Trophoblast cell (in vitro differentiated cells and primary cell): Measurements from ENCODE around the gene BMP10. TPM values are rescaled to one million over a fixed set of nuclear protein-coding genes. Genes with fewer than 3 reads are reported as not detected.

Experiments used
- DNase-seq, 2 donors: peaks; one replicate each; pipeline ENCODE4 v3.0.0-alpha.2; 2016
- H2AFZ ChIP-seq: 2 replicates; pipeline ENCODE4 v1.6.1; 2013; ENCODE audit warnings: low read length, moderate library complexity, mild to moderate bottlenecking; ENCODE audit not compliant: insufficient read depth, poor library complexity
- H2AK5ac ChIP-seq: 2 replicates; pipeline ENCODE4 v1.6.1; 2013; ENCODE audit warnings: mild to moderate bottlenecking, low read length
- H2BK120ac ChIP-seq: 2 replicates; pipeline ENCODE4 v1.6.1; 2013; ENCODE audit warnings: low read length, mild to moderate bottlenecking, moderate library complexity; ENCODE audit not compliant: insufficient read depth, poor library complexity
- H2BK12ac ChIP-seq: 2 replicates; pipeline ENCODE4 v1.6.1; 2013; ENCODE audit warnings: mild to moderate bottlenecking, low read length, moderate library complexity
- H2BK5ac ChIP-seq: 2 replicates; pipeline ENCODE4 v1.6.1; 2013; ENCODE audit warnings: low read length, low read depth, moderate library complexity, mild to moderate bottlenecking; ENCODE audit not compliant: poor library complexity
- H3K14ac ChIP-seq: 2 replicates; pipeline ENCODE4 v1.6.1; 2013; ENCODE audit warnings: mild to moderate bottlenecking, low read length
- H3K18ac ChIP-seq: 2 replicates; pipeline ENCODE4 v1.6.1; 2013; ENCODE audit warnings: mild to moderate bottlenecking, low read length
- H3K23ac ChIP-seq: 2 replicates; pipeline ENCODE4 v1.6.1; 2013; ENCODE audit warnings: low read length
- H3K27ac ChIP-seq: 2 replicates; pipeline ENCODE4 v1.5.1; 2013; ENCODE audit warnings: low read depth, mild to moderate bottlenecking, inconsistent platforms, low read length, moderate library complexity
- H3K27me3 ChIP-seq: 2 replicates; pipeline ENCODE4 v1.6.1; 2013; ENCODE audit warnings: inconsistent platforms, mild to moderate bottlenecking, low read length, moderate library complexity; ENCODE audit not compliant: insufficient read depth
- H3K36me3 ChIP-seq, 2 experiments: 1 replicate in 1 of 2; 2 replicates in 1 of 2; pipeline ENCODE4 v1.6.1; 2013; ENCODE audit warnings: low read length in 2 of 2, mild to moderate bottlenecking in 2 of 2, moderate library complexity in 1 of 2; ENCODE audit not compliant: insufficient read depth in 2 of 2, control insufficient read depth in 1 of 2
- H3K4ac ChIP-seq: 2 replicates; pipeline ENCODE4 v1.6.1; 2013; ENCODE audit warnings: low read depth, mild to moderate bottlenecking, low read length, moderate library complexity
- H3K4me1 ChIP-seq, 2 experiments: 1 replicate in 1 of 2; 2 replicates in 1 of 2; pipeline ENCODE4 v1.6.1; 2013; ENCODE audit warnings: low read length in 2 of 2, mild to moderate bottlenecking in 2 of 2, moderate library complexity in 1 of 2; ENCODE audit not compliant: insufficient read depth in 2 of 2, control insufficient read depth in 1 of 2
- H3K4me2 ChIP-seq: 2 replicates; pipeline ENCODE4 v1.6.1; 2013; ENCODE audit warnings: inconsistent platforms, mild to moderate bottlenecking, low read length, moderate library complexity
- H3K4me3 ChIP-seq: 2 replicates; pipeline ENCODE4 v1.5.1; 2013; ENCODE audit warnings: mild to moderate bottlenecking, low read depth, low read length, inconsistent platforms
- H3K79me1 ChIP-seq: one replicate; pipeline ENCODE4 v1.6.1; 2013; ENCODE audit warnings: low read length
- H3K79me2 ChIP-seq: 2 replicates; pipeline ENCODE4 v1.6.1; 2013; ENCODE audit warnings: low read length, mild to moderate bottlenecking; ENCODE audit not compliant: control insufficient read depth, insufficient read depth, poor library complexity
- H3K9ac ChIP-seq: 2 replicates; pipeline ENCODE4 v1.6.1; 2013; ENCODE audit warnings: mild to moderate bottlenecking, low read length
- H3K9me3 ChIP-seq: 2 replicates; pipeline ENCODE4 v1.6.1; 2013; ENCODE audit warnings: low read depth, mild to moderate bottlenecking, control low read depth, inconsistent platforms, low read length; ENCODE audit not compliant: insufficient read depth
- H4K12ac ChIP-seq: 2 replicates; pipeline ENCODE4 v1.6.1; 2013; ENCODE audit warnings: low read depth, mild to moderate bottlenecking, low read length, moderate library complexity
- H4K8ac ChIP-seq: 2 replicates; pipeline ENCODE4 v1.6.1; 2013; ENCODE audit warnings: low read depth, mild to moderate bottlenecking, low read length, moderate library complexity
- H4K91ac ChIP-seq: one replicate; pipeline ENCODE4 v1.6.1; 2013; ENCODE audit warnings: low read depth, mild to moderate bottlenecking, low read length, moderate library complexity
- WGBS: extraction: QIAGEN DNeasy Blood & Tissue Kit; methylation state at CpG from one replicate; pipeline ENCODE4 v1.1.7; 2013; ENCODE audit warnings: missing lambda C conversion rate; ENCODE audit not compliant: insufficient read length, insufficient coverage; ENCODE audit errors: extremely low coverage; 5-methylcytosine and 5-hydroxymethylcytosine counted together
- polyA plus RNA-seq: library from polyadenylated mRNA; stranded (reverse); fragments of 200-250 nt; gene quantifications from 2 replicates; pipeline ENCODE4 v1.2.3, GENCODE V29; 2013

BMP10 gene
- polyA plus RNA-seq = not detected in 2 replicates

- Histone ChIP-seq H4K8ac (no peak within 1 kb of the TSS), H3K18ac (no peak within 1 kb of the TSS), H2BK5ac (no peak within 1 kb of the TSS), H3K4me3 (no peak within 1 kb of the TSS), H3K79me1 (no peaks in the 10 kb centered on the region), H2BK120ac (no peak within 1 kb of the TSS), H3K27me3 (no peaks in the 10 kb centered on the region), H2BK12ac (no peak within 1 kb of the TSS), H3K4me2 (no peak within 1 kb of the TSS), H3K27ac (no peak within 1 kb of the TSS), H3K79me2 (no peaks in the 10 kb centered on the region), H2AFZ (no peak within 1 kb of the TSS), H3K23ac (no peak within 1 kb of the TSS), H3K9me3 (no peaks in the 10 kb centered on the region), H3K9ac (no peak within 1 kb of the TSS), H3K14ac (no peak within 1 kb of the TSS), H3K36me3 (no peaks in the 10 kb centered on the region), H3K4ac (no peak within 1 kb of the TSS), H2AK5ac (no peak within 1 kb of the TSS), H4K91ac (no peak within 1 kb of the TSS), H4K12ac (no peak within 1 kb of the TSS), H3K4me1 (no peaks in the 10 kb centered on the region)
- DNase-seq = no peak
- no CpG with 5 or more reads among the region's 6 CpGs for WGBS
Observed at GRCh38 chr2:68871159-68871764, at the start of gene BMP10. BMP10 (minus strand) TSS chr2:68871397; CDS start chr2:68871358, 39 bp downstream.

GRCh38 chr2:68920481-68921170 is 49.4 kb upstream of the BMP10 start:
- DNase-seq = no peak
- H2BK5ac ChIP-seq = no peak overlapping the region
- no peaks in the 10 kb centered on the region for H3K79me2 ChIP-seq
- no peak overlapping the region for H3K4me2 ChIP-seq
- no peak overlapping the region for H3K27ac ChIP-seq
- no peak overlapping the region for H4K12ac ChIP-seq
- H3K4me3 ChIP-seq = no peak overlapping the region
- no peaks in the 10 kb centered on the region for H3K9me3 ChIP-seq
- H3K23ac ChIP-seq = no peak overlapping the region
- H3K4me1 ChIP-seq = no peaks in the 10 kb centered on the region
- H4K91ac ChIP-seq = no peak overlapping the region
- WGBS = no CpG with 5 or more reads among the region's 6 CpGs
- H2AK5ac ChIP-seq = no peak overlapping the region
- H3K79me1 ChIP-seq = no peaks in the 10 kb centered on the region
- no peak overlapping the region for H2BK120ac ChIP-seq
- no peaks in the 10 kb centered on the region for H3K36me3 ChIP-seq
- H2AFZ ChIP-seq = no peak overlapping the region
- H3K9ac ChIP-seq = no peak overlapping the region
- H4K8ac ChIP-seq = no peak overlapping the region
- H3K18ac ChIP-seq = no peak overlapping the region
- no peaks in the 10 kb centered on the region for H3K27me3 ChIP-seq
- H2BK12ac ChIP-seq = no peak overlapping the region
- no peak overlapping the region for H3K14ac ChIP-seq
- H3K4ac ChIP-seq = no peak overlapping the region

GRCh38 chr2:68918497-68918896 is 47.3 kb upstream of the BMP10 start:
- Histone ChIP-seq H3K4me2 (no peak overlapping the region), H4K8ac (no peak overlapping the region), H3K23ac (no peak overlapping the region), H4K91ac (no peak overlapping the region), H3K14ac (no peak overlapping the region), H2AFZ (no peak overlapping the region), H3K27me3 (no peaks in the 10 kb centered on the region), H2BK12ac (no peak overlapping the region), H3K27ac (no peak overlapping the region), H3K18ac (no peak overlapping the region), H2AK5ac (no peak overlapping the region), H2BK5ac (no peak overlapping the region), H3K9ac (no peak overlapping the region), H2BK120ac (no peak overlapping the region), H3K36me3 (no peaks in the 10 kb centered on the region), H3K4me3 (no peak overlapping the region), H3K79me2 (no peaks in the 10 kb centered on the region), H3K4ac (no peak overlapping the region), H3K4me1 (no peaks in the 10 kb centered on the region), H3K9me3 (no peaks in the 10 kb centered on the region), H4K12ac (no peak overlapping the region), H3K79me1 (no peaks in the 10 kb centered on the region)
- DNase-seq = peak; percentile 53 to 88
- no CpG with 5 or more reads among the region's 7 CpGs for WGBS

GRCh38 chr2:68917034-68917718 is 46.0 kb upstream of the BMP10 start:
- Histone ChIP-seq H4K12ac (no peak overlapping the region), H3K79me1 (no peaks in the 10 kb centered on the region), H4K8ac (no peak overlapping the region), H3K4me1 (no peaks in the 10 kb centered on the region), H3K23ac (no peak overlapping the region), H3K4me3 (no peak overlapping the region), H2BK5ac (no peak overlapping the region), H3K4me2 (no peak overlapping the region), H2BK12ac (no peak overlapping the region), H4K91ac (no peak overlapping the region), H2BK120ac (no peak overlapping the region), H3K27ac (no peak overlapping the region), H3K4ac (no peak overlapping the region), H3K79me2 (no peaks in the 10 kb centered on the region), H2AFZ (no peak overlapping the region), H3K9ac (no peak overlapping the region), H3K18ac (no peak overlapping the region), H3K14ac (no peak overlapping the region), H3K27me3 (no peaks in the 10 kb centered on the region), H3K9me3 (no peaks in the 10 kb centered on the region), H3K36me3 (no peaks in the 10 kb centered on the region), H2AK5ac (no peak overlapping the region)
- WGBS = no CpG with 5 or more reads among the region's 3 CpGs
- no peak for DNase-seq
